Osteocyte (in vitro differentiated cells): ENCODE results near the gene JAKMIP1. TPM values are rescaled to one million over a fixed set of nuclear protein-coding genes. Genes with fewer than 3 reads are reported as not detected.

Experiments used
- DNase-seq: peaks from one replicate; pipeline ENCODE4 v3.0.0; 2021; ENCODE audit warnings: mixed read lengths; ENCODE audit not compliant: unreplicated experiment; ENCODE audit errors: extremely low spot score
- H3K27ac Mint-ChIP-seq: one replicate; pipeline ENCODE4 v1.8.0; 2021; ENCODE audit warnings: mild to moderate bottlenecking, mixed read lengths; ENCODE audit not compliant: unreplicated experiment
- H3K27me3 Mint-ChIP-seq: one replicate; pipeline ENCODE4 v1.8.0; 2021; ENCODE audit warnings: mixed read lengths; ENCODE audit not compliant: unreplicated experiment
- H3K36me3 Mint-ChIP-seq: one replicate; pipeline ENCODE4 v1.8.0; 2021; ENCODE audit warnings: mixed read lengths; ENCODE audit not compliant: unreplicated experiment
- H3K4me1 Mint-ChIP-seq: one replicate; pipeline ENCODE4 v1.8.0; 2021; ENCODE audit warnings: mixed read lengths; ENCODE audit not compliant: unreplicated experiment
- H3K4me3 Mint-ChIP-seq: one replicate; pipeline ENCODE4 v1.8.0; 2021; ENCODE audit warnings: mild to moderate bottlenecking, moderate library complexity, mixed read lengths; ENCODE audit not compliant: unreplicated experiment
- H3K9me3 Mint-ChIP-seq: one replicate; pipeline ENCODE4 v1.8.0; 2021; ENCODE audit warnings: mixed read lengths; ENCODE audit not compliant: unreplicated experiment
- CTCF ChIP-seq: fragments of 200-600 bp; sonication (generic); IDR thresholded peaks from 2 replicates; pipeline ENCODE4 v1.5.0; 2021; ENCODE audit warnings: antibody characterized with exemption, mild to moderate bottlenecking, moderate library complexity
- total RNA-seq: library from RNA; stranded (reverse); gene quantifications from 2 replicates; pipeline ENCODE4 v1.2.1, GENCODE V29; 2021

Gene JAKMIP1
- total RNA-seq, 1 donor from 2014 or later, result not detected

DNA sequence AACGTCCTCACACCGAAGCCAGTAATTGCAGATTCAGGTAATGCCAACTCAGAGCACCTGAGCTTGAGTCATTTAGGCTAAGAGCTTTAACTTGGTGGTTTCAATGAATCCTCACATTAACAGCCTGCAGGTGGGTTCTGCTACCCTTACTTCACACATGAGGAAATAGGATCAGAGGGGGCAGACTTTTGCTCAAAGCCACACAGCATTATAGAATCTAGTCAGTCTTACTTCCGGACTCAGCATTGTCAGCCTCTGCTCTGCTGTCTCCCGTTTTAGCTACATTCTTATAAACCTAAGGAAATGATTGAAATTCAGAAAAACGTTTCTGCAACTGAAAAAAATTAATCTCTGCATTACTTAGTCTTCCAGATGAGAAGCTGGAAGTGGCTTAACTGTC lies 188.1 kb downstream of the JAKMIP1 start:
- no peak for DNase-seq
- Mint-ChIP-seq H3K4me3 (no peak overlapping the region), H3K4me1 (no peaks in the 10 kb centered on the region), H3K36me3 (no peaks in the 10 kb centered on the region), H3K27ac (no peak overlapping the region), H3K9me3 (no peaks in the 10 kb centered on the region), H3K27me3 (peaks cover 19% of the 10 kb centered on the region)
- TF ChIP-seq CTCF, result no peak

- no peak overlapping the region for H3K4me3 Mint-ChIP-seq
- H3K9me3 Mint-ChIP-seq, result no peaks in the 10 kb centered on the region
- no peak for TF ChIP-seq CTCF
- no peaks in the 10 kb centered on the region for H3K36me3 Mint-ChIP-seq
- H3K27me3 Mint-ChIP-seq, result peaks cover 19% of the 10 kb centered on the region
- no peaks in the 10 kb centered on the region for H3K4me1 Mint-ChIP-seq
- no peak overlapping the region for H3K27ac Mint-ChIP-seq
- DNase-seq, result no peak
These were observed 188.7 kb downstream of the JAKMIP1 start for GRCh38 chr4:6011686-6012085.

DNA sequence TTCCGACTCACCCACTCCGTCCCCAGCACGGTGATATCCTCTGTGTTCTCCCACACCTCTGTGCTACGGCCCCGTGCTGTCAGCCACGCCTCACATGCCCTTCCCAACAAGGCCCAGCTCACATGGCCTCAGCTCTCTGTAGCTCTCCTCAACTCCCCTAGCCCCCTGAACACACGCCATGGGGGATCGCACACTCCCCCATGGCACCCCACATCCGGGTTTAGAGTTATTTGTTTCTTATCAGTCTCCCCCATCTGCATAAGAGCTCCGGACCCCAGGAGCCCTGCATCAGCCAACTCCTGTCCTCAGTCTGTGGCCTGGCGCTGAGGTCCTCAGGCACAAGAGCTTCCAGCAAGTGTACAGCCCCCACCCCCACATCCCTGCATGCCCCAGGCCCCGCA lies 189.1 kb downstream of the JAKMIP1 start:
- Mint-ChIP-seq H3K36me3 (no peaks in the 10 kb centered on the region), H3K27ac (no peak overlapping the region), H3K4me3 (no peak overlapping the region), H3K4me1 (no peaks in the 10 kb centered on the region), H3K27me3 (peaks cover 19% of the 10 kb centered on the region), H3K9me3 (no peaks in the 10 kb centered on the region)
- TF ChIP-seq CTCF, result no peak
- no peak for DNase-seq

DNA sequence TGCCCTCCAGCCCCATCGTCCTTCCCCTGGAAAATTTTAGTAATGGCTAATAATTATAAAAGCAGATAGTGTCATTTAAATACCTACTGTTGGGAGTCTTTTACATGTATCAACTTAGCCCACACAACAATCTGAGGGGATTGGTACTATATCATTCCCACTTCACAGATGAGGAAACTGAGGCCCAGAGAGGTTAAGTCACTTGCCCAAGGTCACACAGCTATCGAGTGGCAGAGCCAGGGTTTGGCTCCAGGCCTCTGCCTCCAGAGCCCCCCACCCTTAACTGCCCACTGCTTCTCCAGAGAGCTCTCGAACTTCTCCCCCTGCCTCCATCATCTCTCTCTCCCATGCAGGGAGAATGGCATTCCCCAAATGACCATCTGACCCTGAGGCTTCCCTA lies 189.6 kb downstream of the JAKMIP1 start:
- Mint-ChIP-seq H3K9me3 (no peaks in the 10 kb centered on the region), H3K27me3 (peaks cover 19% of the 10 kb centered on the region), H3K4me3 (no peak overlapping the region), H3K36me3 (no peaks in the 10 kb centered on the region), H3K4me1 (no peaks in the 10 kb centered on the region), H3K27ac (no peak overlapping the region)
- TF ChIP-seq CTCF, result no peak
- no peak for DNase-seq

DNA sequence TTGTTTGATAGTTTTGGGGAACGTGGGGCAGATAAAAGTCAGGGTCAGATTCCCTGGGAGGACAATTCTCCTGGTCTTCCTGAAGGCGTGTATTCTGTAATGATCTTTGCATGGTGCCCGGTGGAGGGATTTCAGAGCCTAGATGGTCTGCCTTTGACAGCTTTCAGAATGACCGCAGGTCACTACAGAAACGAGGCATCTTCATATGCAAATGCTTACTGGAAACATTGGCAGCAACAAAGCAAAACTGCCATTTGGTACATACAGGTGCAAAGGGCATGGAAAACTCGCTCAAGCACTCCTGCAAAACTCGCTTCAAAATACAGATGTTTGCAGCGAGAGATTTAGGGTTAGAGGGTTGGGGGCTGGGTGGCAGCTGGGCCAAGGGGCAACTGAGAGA lies 190.9 kb downstream of the JAKMIP1 start:
- H3K4me3 Mint-ChIP-seq, result no peak overlapping the region
- H3K27me3 Mint-ChIP-seq, result peaks cover 16% of the 10 kb centered on the region
- H3K36me3 Mint-ChIP-seq, result no peaks in the 10 kb centered on the region
- H3K4me1 Mint-ChIP-seq, result no peaks in the 10 kb centered on the region
- no peaks in the 10 kb centered on the region for H3K9me3 Mint-ChIP-seq
- no peak overlapping the region for H3K27ac Mint-ChIP-seq
- DNase-seq, result no peak
- TF ChIP-seq CTCF, result no peak
